Stimulated activated CD8-positive, alpha-beta memory T cell treated with anti-CD3 and anti-CD28 coated beads, Interleukin-7, amount 100 ng/mL, for 1 hour (primary cell): ENCODE measurements around the gene AGBL2.
"Not testable (repeated sequence)": the region's sequence is repeated elsewhere in the genome, so short reads cannot be mapped to it uniquely, and the experiment has no call there.

Source experiments
- DNase-seq, 2 donors: peaks; one replicate each; pipeline ENCODE4 v3.0.0-alpha.2; 2020; ENCODE audit warnings: low read depth in 2 of 2

The AGBL2 gene, protein sequence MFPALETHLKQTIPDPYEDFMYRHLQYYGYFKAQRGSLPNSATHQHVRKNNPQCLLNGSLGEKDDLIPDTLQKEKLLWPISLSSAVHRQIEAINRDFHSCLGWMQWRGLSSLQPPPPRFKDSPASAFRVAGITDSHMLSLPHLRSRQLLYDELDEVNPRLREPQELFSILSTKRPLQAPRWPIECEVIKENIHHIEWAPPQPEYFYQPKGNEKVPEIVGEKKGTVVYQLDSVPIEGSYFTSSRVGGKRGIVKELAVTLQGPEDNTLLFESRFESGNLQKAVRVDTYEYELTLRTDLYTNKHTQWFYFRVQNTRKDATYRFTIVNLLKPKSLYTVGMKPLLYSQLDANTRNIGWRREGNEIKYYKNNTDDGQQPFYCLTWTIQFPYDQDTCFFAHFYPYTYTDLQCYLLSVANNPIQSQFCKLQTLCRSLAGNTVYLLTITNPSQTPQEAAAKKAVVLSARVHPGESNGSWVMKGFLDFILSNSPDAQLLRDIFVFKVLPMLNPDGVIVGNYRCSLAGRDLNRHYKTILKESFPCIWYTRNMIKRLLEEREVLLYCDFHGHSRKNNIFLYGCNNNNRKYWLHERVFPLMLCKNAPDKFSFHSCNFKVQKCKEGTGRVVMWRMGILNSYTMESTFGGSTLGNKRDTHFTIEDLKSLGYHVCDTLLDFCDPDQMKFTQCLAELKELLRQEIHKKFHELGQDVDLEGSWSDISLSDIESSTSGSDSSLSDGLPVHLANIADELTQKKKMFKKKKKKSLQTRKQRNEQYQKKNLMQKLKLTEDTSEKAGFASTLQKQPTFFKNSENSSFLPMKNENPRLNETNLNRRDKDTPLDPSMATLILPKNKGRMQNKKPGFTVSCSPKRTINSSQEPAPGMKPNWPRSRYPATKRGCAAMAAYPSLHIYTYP

DNA sequence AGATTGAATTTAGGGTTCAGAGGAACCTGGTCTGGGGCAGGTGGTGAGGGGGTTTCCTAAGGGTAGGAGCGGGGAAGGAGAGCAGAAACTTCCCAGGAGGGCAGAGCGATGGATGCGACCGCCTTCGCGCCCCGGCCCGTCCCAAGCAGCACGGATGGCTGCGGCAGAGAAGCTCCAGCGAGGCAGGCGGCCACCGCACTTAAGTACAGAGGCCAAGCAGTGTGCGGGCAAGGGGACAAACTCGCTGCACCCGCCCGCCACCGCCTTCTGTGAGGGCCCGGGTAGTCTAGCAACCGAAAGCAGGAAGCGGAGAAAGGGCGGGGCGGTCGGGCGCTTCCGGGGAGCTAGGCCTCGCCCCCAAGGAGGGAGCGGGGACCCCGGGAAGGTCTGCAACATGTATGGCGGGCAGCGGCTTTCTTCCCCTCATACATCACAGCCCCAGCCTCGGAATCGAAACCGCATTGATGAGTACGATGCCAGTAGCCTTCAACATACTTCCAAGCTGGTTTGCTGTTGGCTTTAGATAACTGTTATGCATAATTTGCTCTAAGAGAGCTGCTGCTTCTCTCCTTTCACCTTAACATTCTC is at the start of gene AGBL2:
TSS of gene AGBL2 (minus strand) at position 288 of the 588 bp plus-strand sequence. CDS start 719 bp downstream, outside the sequence.
- peak; percentile 64 to 68 for DNase-seq

DNA sequence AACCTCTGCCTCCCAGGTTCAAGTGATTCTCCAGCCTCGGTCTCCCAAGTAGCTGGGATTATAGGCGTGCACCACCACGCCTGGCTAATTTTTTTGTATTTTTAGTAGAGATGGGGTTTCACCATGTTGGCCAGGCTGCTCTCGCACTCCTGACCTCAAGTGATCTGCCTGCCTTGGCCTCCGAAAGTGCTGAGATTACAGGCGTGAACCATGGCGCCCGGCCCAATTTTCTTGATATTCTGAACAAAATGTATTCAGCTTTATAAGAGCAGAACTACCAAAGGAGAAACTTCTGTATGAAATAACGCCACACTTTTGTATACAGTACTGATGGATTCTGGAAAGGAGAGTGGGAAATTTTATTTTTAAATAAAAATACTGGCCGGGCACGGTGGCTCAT is 44.1 kb upstream of the AGBL2 start:
- DNase-seq, result not testable (repeated sequence)

DNA sequence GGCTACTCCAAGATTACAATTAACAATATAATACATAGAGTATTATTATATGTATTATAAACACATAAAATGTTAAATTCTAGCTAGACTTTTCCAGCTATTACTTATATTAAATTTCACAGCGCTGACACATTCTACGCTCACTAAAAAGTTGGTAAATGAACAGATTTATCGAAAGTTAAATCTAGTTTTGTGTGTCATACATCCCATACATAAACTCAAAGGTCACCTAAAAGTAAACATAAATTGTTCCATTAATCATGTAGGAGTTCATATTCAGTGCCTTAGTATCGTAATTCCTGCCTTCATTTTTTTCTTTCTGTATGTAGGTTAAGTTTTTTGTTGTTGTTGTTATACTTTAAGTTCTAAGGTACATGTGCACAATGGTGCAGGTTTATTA is 41.0 kb upstream of the AGBL2 start:
- no peak for DNase-seq

DNA sequence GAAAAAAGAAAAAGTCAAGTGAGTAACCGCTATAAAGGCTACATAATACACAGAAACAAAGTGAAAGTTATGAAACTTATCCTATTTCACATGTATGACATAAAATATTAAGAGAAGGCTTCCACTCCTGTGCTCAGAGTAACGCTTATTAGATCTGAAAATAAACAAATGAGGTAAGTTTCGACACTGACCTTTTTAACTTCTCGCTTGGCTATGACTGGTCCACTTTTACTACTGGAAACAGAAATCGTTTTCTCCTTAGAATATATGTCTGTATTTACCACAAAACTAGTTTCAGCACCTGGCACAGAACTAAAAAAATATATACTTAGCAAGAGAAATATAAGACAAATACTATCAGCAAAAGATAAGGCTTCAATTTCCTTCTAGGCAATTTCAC is 35.6 kb upstream of the AGBL2 start:
- no peak for DNase-seq

DNA sequence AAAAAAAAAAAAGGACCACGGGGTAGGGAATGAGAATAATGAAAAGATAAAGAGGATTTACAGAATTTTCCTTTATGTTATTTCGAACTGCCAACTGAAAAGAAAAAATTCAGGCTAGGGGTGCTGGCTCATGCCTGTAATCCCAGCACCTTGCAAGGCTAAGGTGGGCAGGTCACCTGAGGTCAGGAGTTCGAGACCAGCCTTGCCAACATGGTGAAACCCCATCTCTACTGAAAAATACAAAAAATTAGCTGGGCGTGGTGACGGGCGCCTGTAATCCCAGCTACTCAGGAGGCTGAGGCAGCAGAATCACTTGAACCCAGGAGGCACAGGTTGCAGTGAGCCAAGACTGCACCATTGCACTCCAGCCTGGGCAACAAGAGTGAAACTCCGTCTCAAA is 27.3 kb upstream of the AGBL2 start:
- DNase-seq, result not testable (repeated sequence)

DNA sequence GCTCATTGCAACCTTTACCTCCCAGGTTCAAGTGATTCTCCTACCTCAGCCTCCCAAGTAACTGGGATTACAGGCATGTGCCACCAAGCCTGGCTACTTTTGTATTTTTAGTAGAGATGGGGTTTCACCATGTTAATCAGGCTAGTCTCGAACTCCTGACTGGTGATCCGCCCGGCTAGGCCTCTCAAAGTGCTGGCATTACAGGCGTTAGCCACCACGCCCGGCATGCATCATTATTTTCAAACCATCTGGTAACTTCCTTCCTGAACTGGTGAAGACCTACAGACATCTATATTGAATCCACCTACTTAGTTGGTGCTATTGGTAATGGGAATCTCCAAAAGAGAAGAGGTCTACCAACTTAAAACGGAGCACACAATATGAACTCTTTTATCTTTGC is 22.6 kb upstream of the AGBL2 start:
- not testable (repeated sequence) for DNase-seq

DNA sequence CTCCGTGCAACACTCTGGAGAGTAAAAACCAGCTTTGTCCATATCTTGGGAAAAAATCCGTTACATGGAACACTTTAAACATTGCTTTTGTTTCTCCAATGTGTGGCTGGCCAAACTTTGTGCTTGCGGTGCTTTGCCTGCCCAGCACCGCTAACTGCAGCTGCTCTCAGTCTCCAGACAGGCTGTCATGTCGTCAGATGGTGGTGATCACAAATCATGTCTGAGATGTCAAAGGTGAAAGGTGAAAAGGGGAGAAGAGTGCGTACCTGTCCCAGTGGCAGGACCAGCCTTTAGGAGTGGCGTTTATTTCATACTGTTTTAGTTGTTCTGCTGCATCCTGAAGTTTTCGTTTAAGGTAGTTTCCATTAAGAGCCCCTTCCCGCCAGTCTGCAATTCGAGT is 17.1 kb upstream of the AGBL2 start:
- DNase-seq, result no peak

DNA sequence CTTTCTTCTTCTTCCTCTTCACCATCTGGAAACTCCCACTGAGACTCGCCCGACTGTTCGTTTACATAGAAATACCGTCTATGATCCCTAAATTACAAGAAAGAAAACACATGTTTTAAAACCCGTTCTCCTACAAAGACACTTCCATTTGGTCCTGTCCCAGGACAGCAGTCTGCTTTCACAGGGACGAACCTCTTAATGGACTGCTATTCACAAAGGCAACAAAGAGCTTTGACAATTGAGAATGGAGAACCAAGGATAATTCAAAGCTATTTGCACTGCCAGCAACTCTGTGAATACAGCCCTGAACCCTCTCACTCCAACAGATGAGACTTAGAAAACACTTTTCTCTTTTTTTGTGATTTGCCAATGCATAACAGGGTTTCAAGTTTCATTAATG is 16.3 kb upstream of the AGBL2 start:
- DNase-seq, result no peak

DNA sequence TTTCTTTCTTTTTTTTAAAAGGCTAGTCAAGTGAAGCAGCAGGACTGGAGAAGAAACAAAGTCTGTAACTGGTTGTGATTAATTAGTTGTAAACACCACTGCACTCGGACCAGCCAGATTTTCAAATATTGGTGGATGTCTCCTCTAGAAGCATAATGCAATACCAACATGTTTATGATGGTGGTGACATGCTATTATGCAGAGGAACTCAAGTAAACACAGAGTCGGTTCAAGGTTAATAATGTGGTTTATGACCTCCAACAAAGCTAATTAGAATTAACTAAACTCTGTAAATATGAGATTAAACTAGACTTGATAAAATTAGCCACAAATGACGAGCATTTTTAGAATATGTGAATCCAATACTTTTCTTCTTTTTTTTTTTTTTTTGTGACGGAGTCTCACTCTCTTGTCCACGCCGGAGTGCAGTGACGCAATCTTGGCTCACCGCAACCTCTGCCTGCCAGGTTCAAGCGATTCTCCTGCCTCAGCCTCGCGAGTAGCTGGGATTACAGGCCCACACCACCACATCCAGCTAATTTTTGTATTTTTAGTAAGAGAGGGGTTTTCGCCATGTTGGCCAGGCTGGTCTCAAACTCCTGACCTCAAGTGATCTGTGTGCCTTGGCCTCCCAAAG is 11.8 kb upstream of the AGBL2 start:
- DNase-seq, result no peak

DNA sequence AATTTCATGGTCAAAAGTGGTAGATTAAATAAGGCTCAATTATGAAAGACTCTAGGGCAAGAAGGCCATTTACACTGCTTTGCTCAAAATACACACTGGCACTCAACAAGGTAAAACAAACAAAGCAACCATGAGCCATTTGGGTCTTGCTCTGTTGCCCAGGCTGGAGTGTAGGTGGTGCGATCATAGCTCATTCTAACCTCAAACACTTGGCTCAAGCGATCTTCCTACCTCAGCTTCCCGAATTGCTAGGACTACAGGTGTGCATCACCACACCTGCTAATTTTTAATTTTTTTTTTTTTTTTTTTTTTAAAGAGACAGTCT is 10.9 kb upstream of the AGBL2 start:
- no peak for DNase-seq

DNA sequence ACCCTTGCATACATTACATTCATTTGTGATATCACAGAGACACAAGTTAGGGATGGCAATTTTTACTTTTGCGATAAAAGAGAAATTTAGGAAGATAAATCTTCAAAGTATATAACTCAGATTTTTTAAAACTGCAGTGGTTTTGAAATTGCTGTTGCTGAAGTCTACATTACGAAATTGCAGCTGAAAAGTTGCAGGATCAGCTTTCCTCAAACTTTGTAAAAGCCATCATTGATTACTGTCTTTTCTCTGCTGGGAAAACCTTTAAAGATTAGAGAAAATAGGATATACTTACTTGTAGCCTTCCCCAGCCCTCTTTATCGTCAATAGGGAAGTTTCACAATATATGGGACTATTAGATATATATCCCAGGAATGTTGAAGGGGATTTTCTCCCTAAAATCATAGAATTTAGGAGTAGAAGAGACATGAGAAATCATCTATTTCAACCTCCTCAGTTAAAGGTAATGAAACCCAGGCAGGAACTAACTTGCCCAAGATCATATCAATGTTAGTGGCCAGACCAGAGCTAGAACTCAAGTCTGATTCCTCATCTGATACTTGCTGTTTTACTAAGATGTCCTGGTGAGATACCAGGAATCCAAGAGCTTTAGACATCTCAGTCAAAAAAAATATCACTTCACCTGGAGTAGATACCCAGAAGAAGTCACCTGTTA is 10.4 kb upstream of the AGBL2 start:
- DNase-seq, result no peak

DNA sequence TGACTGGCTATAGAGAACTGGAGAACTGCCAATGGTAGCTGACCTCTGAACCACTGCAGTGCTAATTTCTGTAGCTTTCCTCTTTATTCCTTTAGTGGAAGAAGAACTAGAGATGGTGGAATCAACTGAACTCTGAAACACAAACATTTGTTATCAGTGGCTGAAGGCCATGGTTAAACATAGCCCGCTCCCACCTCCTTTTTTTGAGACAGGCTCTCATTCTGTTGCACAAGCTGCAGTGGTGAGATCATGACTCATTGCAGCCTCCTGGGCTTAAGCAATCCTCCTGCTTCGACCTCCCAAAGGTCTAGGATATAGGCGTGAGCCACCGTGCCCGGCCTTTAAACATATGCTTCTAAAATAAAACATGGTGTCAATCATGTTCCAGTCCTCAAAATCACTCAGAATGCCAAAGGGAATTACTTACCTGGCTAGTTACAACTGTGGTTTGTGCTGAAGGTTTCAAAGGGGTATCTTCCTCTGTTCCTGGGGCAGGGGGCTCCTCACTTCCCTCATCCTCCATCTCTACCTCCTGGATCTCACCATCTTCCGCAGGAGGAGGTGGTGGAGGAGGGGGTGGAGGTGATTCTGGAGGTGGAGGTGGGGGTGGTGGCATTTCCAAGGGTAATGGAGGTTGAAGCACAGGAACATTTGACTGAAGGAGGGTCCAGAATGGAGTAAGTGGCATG is 9.0 kb upstream of the AGBL2 start:
- DNase-seq, result no peak

DNA sequence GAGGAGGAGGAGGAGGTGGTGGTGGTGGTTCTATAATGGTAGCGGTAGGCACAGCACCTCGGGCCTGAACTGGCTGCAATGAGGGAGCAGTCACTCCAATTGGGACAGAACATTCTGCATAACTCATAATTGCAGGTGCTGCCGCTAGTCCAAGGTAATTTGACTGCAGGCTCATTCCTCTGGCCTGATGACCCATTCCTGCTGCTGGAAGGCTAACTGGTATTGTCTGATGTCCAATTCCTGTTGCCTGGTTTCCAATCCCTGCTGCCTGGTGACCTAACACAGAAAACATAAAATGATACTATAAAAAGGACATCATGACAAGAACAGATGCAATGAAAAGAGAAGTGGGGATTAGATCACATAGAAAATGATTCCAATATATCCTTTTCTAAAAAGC is 7.9 kb upstream of the AGBL2 start:
- DNase-seq, result no peak

DNA sequence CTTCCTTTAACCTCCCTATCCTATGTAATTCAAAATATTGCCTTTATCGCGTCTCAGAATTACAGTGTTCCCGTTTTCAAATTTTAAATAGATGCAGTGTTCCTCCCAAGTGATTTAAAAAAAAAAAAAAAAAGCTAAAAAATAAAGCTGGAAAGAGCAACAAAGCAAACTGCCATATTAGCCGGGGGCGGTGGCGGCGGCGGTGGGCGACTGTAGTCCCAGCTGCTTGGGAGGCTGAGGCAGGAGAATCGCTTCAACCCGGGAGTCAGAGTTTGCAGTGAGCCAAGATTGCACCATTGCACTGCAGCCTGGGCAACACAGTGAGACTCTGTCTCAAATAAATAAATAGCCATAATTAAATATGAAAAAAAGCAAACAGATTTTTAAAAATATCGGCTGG is 5.5 kb upstream of the AGBL2 start:
- no peak for DNase-seq

DNA sequence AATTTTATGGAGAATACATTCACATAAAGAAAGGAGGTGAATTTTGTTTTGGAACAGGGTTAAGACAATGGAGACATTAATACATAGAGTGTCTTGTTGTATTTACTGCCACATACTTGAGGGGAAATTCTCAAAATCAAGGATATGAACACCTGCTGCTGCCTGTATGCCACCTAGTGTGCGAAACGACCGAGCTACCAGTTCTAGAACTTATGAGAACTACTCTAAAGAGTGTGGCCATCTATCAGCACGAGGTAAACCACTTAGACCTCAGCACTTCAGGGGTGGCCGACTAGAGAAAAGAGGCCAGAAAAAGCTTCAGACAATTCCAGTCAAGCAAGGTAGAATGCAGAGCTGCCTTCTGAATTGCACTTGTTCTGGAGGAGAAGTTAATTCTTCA is 1.5 kb upstream of the AGBL2 start:
- DNase-seq, result no peak

DNA sequence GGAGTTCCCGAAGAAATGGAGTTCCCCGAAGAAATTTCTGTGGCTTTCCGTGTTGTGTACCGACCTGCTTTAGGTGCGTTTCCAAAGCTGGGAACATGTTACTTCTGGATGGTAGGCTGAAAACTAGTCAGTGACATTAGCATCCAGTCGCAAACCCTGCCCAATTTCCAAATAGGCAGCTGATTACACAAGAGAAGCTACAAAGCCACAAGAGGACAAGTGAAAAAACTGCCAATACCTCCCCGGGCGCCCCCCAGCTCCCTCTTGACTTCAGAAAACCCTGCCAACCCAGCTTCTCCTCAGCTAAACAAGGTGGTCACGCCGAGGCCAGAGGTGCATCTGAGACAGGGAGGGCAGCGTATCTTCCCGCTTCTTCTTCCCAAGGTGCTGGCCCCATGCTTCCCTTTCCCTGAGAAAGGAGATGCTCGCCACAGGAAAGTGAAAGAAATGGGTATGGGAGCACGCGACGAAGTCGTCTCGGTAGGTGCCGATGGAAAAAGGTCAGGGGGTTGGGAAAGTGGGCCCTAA is 551 bp downstream of the AGBL2 start:
- no peak for DNase-seq

DNA sequence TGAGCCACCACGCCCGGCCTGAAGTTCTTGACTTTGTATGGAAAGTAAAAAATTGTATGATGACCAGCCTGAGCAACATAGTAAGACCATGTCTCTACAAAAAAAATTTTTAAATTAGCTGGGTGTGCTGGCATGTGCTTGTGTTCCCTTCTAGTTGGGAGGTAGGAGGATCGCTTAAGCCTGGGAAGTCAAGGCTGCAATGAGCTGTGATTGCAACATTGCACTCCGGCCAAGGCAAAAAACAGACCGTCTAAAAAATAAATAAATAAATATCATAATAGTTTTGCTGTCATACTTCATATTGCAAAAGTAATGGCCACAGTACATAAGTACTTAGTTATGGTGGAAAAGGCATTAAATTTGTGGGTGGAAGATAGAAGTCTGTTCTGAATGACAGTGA is 3.4 kb downstream of the AGBL2 start:
- no peak for DNase-seq

DNA sequence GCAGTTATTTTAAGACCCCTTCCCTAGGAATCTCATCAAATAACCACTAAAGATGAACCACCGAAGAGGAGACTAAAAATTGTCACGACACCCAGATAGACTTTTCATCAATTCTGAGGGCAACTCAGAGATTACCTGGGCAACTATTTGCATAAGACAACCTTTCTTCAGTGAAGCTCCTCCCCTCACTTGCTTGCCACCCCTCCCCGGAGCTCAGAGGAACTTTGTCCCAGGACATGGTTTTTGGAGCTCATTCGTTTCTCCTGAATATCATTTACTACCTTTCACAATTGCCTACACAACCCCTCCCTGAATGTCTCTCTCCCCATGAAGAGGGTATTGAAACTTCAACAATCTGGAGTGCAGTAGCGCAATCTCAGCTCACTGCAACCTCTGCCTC is 3.9 kb downstream of the AGBL2 start:
- no peak for DNase-seq

DNA sequence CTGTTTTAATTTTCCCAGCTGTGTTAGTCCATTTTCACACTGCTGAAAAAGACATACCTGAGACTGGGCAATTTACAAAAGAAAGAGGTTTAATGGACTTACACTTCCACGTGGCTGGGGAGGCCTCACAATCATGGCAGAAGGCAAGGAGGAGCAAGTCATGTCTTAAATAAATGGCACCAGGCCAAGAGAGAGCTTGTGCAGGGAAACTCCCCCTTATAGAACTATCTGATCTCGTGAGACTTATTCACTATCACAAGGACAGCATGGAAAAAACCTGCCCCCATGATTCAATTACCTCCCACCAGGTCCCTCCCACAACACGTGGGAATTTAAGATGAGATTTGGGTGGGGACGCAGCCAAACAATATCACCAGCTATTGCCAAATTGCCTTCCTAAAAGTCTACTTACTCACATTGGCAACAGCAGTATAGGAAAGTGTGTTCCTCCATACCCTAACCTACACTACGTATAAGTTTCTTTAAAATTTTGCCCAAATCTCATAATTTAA is 7.8 kb downstream of the AGBL2 start:
- not testable (repeated sequence) for DNase-seq

DNA sequence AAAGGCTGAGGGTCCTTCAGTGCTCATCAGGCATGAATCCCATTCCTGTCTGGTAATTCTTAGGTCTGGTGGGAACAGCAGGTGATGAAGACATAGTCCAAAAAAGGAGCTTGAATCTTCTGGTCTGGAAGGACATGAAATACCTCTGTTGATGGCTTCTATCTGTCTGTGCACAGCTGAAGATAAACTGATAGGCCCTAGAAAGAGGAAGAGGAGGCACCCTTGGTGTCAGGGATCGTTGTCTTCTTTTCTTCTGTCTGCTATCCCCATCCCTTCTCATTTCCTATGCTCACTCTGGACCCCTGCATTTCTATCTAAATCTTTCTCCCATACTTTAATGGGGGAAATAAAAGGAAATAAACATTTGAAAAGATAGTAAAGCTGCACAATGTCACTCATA is 9.4 kb downstream of the AGBL2 start:
- DNase-seq, result no peak

DNA sequence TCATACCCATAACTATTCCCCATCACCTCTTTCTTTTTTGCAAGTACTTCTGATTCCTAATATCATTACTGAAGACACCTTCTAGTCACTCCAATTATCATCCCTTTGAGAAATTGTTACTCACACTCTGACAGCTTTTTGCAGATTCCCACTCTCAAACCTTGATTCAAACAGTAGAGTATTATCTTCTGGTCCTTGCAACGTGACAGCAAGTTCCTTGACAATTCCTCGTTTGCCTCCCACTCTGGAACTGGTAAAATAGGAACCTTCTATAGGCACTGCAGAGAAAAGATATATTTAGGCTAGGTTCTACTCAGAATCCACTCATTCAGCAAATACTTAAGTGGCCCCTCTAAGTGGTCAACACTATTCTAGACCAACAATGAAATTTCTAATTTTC is 23.2 kb downstream of the AGBL2 start:
- DNase-seq, result no peak
